Neural cell (in vitro differentiated cells): ENCODE data around the gene STOML2. TPM values are rescaled to one million over a fixed set of nuclear protein-coding genes. Genes with fewer than 3 reads are reported as not detected.

ENCODE experiments used
- H2AFZ ChIP-seq: fragments of 200-600, 300-800 bp; sonication (generic), shearing (Covaris generic); 2 replicates; pipeline ENCODE4 v1.6.0; 2014; ENCODE audit warnings: low read depth, mild to moderate bottlenecking, antibody characterized with exemption, low read length, moderate library complexity
- H3F3A ChIP-seq: fragments of 200-600 bp; shearing (Covaris generic); 2 replicates; pipeline ENCODE4 v1.6.1; 2016; ENCODE audit warnings: mild to moderate bottlenecking, moderate library complexity, mixed read lengths, antibody characterized with exemption, low read length; ENCODE audit not compliant: insufficient read depth, poor library complexity, severe bottlenecking
- H3K27ac ChIP-seq: fragments of 200-600, 300-800 bp; sonication (generic), shearing (Covaris generic); 2 replicates; pipeline ENCODE4 v1.5.1; 2014; ENCODE audit warnings: mild to moderate bottlenecking, low read length, moderate library complexity
- H3K27me3 ChIP-seq: fragments of 300-800, 200-600 bp; sonication (generic), shearing (Covaris generic); 2 replicates; pipeline ENCODE4 v1.6.0; 2014; ENCODE audit warnings: mild to moderate bottlenecking, low read depth, low read length, moderate library complexity; ENCODE audit not compliant: insufficient read depth
- H3K36me3 ChIP-seq: fragments of 300-800, 200-600 bp; sonication (generic), shearing (Covaris generic); 2 replicates; pipeline ENCODE4 v1.5.1; 2014; ENCODE audit warnings: mild to moderate bottlenecking, antibody characterized with exemption, low read length, moderate library complexity; ENCODE audit not compliant: insufficient read depth
- H3K4me2 ChIP-seq: fragments of 300-800, 200-600 bp; sonication (generic), shearing (Covaris generic); 2 replicates; pipeline ENCODE4 v1.6.0; 2014; ENCODE audit warnings: mild to moderate bottlenecking, low read length
- H3K4me3 ChIP-seq: fragments of 300-800, 200-600 bp; sonication (generic), shearing (Covaris generic); 2 replicates; pipeline ENCODE4 v1.5.1; 2014; ENCODE audit warnings: mild to moderate bottlenecking, low read length, moderate library complexity
- H3K79me2 ChIP-seq: fragments of 200-600 bp; shearing (Covaris generic); replicated peaks from 2 replicates; pipeline ENCODE4 v1.6.0; 2014; ENCODE audit warnings: mild to moderate bottlenecking, low read length, moderate library complexity; ENCODE audit not compliant: insufficient read depth
- H3K9ac ChIP-seq: fragments of 300-800, 200-600 bp; sonication (generic), shearing (Covaris generic); 2 replicates; pipeline ENCODE4 v1.6.1; 2016; ENCODE audit warnings: mild to moderate bottlenecking, low read length, mixed read lengths
- H3K9me2 ChIP-seq: fragments of 200-600 bp; shearing (Covaris generic); 2 replicates; pipeline ENCODE4 v1.6.1; 2016; ENCODE audit warnings: mild to moderate bottlenecking, low read length, mixed read lengths; ENCODE audit not compliant: insufficient read depth
- H3K9me3 ChIP-seq: fragments of 200-600, 300-800 bp; sonication (generic), shearing (Covaris generic); 2 replicates; pipeline ENCODE4 v1.6.1; 2016; ENCODE audit warnings: mild to moderate bottlenecking, mixed run types, low read length, moderate library complexity, mixed read lengths
- H4K20me1 ChIP-seq: fragments of 200-600 bp; shearing (Covaris generic); 2 replicates; pipeline ENCODE4 v1.6.1; 2016; ENCODE audit warnings: mild to moderate bottlenecking, mixed run types; ENCODE audit not compliant: insufficient read depth
- CTCF ChIP-seq: fragments of 450-650 bp; IDR thresholded peaks from 2 replicates; pipeline ENCODE4 v1.5.1; 2014; ENCODE audit warnings: antibody characterized with exemption, mild to moderate bottlenecking, moderate library complexity; ENCODE audit not compliant: poor library complexity, severe bottlenecking
- EZH2 ChIP-seq: fragments of 200-600, 300-800 bp; shearing (Covaris generic), sonication (generic); IDR thresholded peaks from 2 replicates; pipeline ENCODE4 v1.6.1; 2014; ENCODE audit warnings: antibody characterized with exemption, low read length, borderline replicate concordance, mild to moderate bottlenecking; ENCODE audit not compliant: insufficient read depth, poor library complexity, severe bottlenecking
- MXI1 ChIP-seq: fragments of 450-650 bp; conservative IDR thresholded peaks from 2 replicates; pipeline ENCODE4 v1.6.1; 2014; ENCODE audit warnings: antibody characterized with exemption, mild to moderate bottlenecking; ENCODE audit not compliant: poor library complexity, severe bottlenecking
- POLR2AphosphoS5 ChIP-seq: IDR thresholded peaks from 2 replicates; pipeline ENCODE4 v1.6.1; 2012
- RAD21 ChIP-seq: fragments of 450-650 bp; conservative IDR thresholded peaks from 2 replicates; pipeline ENCODE4 v1.6.1; 2014; ENCODE audit warnings: antibody characterized with exemption, mild to moderate bottlenecking, moderate library complexity
- SMC3 ChIP-seq: fragments of 450-650 bp; conservative IDR thresholded peaks from 2 replicates; pipeline ENCODE4 v1.6.1; 2014; ENCODE audit warnings: antibody characterized with exemption, mild to moderate bottlenecking, moderate library complexity; ENCODE audit not compliant: poor library complexity
- polyA plus RNA-seq: library from polyadenylated mRNA; depleted of rRNA; stranded (reverse); fragments of >200 nt; gene quantifications from 2 replicates; pipeline ENCODE4 v1.2.3, GENCODE V29; 2014
- TF ChIP-seq, protein P1 (sequence below): IDR thresholded peaks from 2 replicates; pipeline ENCODE4 v1.6.1; 2012; ENCODE audit warnings: borderline replicate concordance

The STOML2 gene
- polyA plus RNA-seq, 1 donor from 2014 or later, result 98.3 TPM

GRCh38 chr9:35107297-35108290 lies 4.7 kb upstream of the STOML2 start:
- H3K79me2 ChIP-seq, result peaks cover 40% of the 10 kb centered on the region
- H3K36me3 ChIP-seq, result no peaks in the 10 kb centered on the region
- no peaks in the 10 kb centered on the region for H3K9me2 ChIP-seq
- no peak overlapping the region for H3K4me2 ChIP-seq
- no peaks in the 10 kb centered on the region for H3K9me3 ChIP-seq
- H3K27me3 ChIP-seq, result no peaks in the 10 kb centered on the region
- H3K27ac ChIP-seq, result no peak overlapping the region
- H4K20me1 ChIP-seq, result no peaks in the 10 kb centered on the region
- H3K4me3 ChIP-seq, result no peak overlapping the region
- TF ChIP-seq CTCF (no peak), MXI1 (no peak)
- no peak overlapping the region for H2AFZ ChIP-seq
- H3K9ac ChIP-seq, result no peak overlapping the region
- H3F3A ChIP-seq, result peaks cover 7% of the 10 kb centered on the region

DNA sequence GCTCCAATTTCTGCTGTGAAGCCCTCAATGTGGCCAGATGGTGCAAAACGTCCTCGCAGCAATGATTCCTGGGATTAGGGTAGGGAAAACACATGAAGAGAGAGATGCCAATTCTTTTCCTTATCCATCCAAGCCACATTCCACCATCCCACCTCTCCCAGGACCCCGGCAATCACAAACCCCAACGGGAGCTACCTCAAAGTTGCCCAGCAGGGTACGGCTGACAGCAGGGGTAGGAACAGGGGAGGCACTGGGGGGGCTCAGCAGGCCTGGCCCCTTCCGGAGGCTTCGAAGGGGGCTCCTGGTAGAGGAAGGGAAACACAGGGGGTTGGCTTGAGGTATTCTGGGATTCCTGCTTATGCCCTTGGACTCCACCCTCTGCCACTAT lies 3.4 kb upstream of the STOML2 start:
- no peak for TF ChIP-seq POLR2AphosphoS5
- no peak for TF ChIP-seq EZH2
- no peak for TF ChIP-seq MXI1
- TF ChIP-seq, protein P1, sequence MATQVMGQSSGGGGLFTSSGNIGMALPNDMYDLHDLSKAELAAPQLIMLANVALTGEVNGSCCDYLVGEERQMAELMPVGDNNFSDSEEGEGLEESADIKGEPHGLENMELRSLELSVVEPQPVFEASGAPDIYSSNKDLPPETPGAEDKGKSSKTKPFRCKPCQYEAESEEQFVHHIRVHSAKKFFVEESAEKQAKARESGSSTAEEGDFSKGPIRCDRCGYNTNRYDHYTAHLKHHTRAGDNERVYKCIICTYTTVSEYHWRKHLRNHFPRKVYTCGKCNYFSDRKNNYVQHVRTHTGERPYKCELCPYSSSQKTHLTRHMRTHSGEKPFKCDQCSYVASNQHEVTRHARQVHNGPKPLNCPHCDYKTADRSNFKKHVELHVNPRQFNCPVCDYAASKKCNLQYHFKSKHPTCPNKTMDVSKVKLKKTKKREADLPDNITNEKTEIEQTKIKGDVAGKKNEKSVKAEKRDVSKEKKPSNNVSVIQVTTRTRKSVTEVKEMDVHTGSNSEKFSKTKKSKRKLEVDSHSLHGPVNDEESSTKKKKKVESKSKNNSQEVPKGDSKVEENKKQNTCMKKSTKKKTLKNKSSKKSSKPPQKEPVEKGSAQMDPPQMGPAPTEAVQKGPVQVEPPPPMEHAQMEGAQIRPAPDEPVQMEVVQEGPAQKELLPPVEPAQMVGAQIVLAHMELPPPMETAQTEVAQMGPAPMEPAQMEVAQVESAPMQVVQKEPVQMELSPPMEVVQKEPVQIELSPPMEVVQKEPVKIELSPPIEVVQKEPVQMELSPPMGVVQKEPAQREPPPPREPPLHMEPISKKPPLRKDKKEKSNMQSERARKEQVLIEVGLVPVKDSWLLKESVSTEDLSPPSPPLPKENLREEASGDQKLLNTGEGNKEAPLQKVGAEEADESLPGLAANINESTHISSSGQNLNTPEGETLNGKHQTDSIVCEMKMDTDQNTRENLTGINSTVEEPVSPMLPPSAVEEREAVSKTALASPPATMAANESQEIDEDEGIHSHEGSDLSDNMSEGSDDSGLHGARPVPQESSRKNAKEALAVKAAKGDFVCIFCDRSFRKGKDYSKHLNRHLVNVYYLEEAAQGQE, result no peak
- no peak for TF ChIP-seq SMC3
- TF ChIP-seq RAD21, result no peak
- TF ChIP-seq CTCF, result no peak
- H3K79me2 ChIP-seq, result peaks cover 40% of the 10 kb centered on the region
- no peaks in the 10 kb centered on the region for H3K36me3 ChIP-seq
- H3K4me3 ChIP-seq, result no peak overlapping the region
- H3K9ac ChIP-seq, result no peak overlapping the region
- H3K27me3 ChIP-seq, result no peaks in the 10 kb centered on the region
- no peaks in the 10 kb centered on the region for H3K9me3 ChIP-seq
- no peaks in the 10 kb centered on the region for H4K20me1 ChIP-seq
- H3F3A ChIP-seq, result peaks cover 7% of the 10 kb centered on the region
- no peak overlapping the region for H3K4me2 ChIP-seq
- H3K27ac ChIP-seq, result no peak overlapping the region
- H3K9me2 ChIP-seq, result no peaks in the 10 kb centered on the region
- no peak overlapping the region for H2AFZ ChIP-seq
